Bronchial epithelial cell (primary cell): ENCODE data around the gene CST9. TPM values are rescaled to one million over a fixed set of nuclear protein-coding genes. Genes with fewer than 3 reads are reported as not detected.

ENCODE experiments used
- DNase-seq: peaks from one replicate; pipeline ENCODE4 v3.0.0-alpha.2; 2010; ENCODE audit warnings: low read depth
- FAIRE-seq: peaks from 2 replicates; lab custom pipeline; 2011; peaks lifted over from hg19 to GRCh38; lab: Jason Lieb, UNC
- H3K27me3 ChIP-seq: 2 replicates; pipeline ENCODE4 v1.5.1; 2011; ENCODE audit warnings: low read length; ENCODE audit not compliant: control insufficient read depth, insufficient read depth
- H3K36me3 ChIP-seq: 2 replicates; pipeline ENCODE4 v1.5.1; 2011; ENCODE audit warnings: low read length; ENCODE audit not compliant: control insufficient read depth, insufficient read depth
- H3K4me3 ChIP-seq: 2 replicates; pipeline ENCODE4 v1.5.1; 2011; ENCODE audit warnings: mild to moderate bottlenecking, low read depth, low read length, control low read depth
- CTCF ChIP-seq: IDR thresholded peaks from 2 replicates; pipeline ENCODE4 v1.5.1; 2011; ENCODE audit warnings: mild to moderate bottlenecking, moderate library complexity, low read length, control low read depth, inconsistent platforms; ENCODE audit not compliant: insufficient read depth, severe bottlenecking
- total RNA-seq: library from RNA; depleted of rRNA; stranded (reverse); fragments of >200 nt; gene quantifications from 2 replicates; pipeline ENCODE4 v1.2.1, GENCODE V29; 2014

The CST9 gene
- total RNA-seq, 1 donor from 2014 or later: not detected

- no peak overlapping the region for H3K4me3 ChIP-seq
- H3K36me3 ChIP-seq: no peaks in the 10 kb centered on the region
- no peak for TF ChIP-seq CTCF
- H3K27me3 ChIP-seq: no peaks in the 10 kb centered on the region
- DNase-seq (no peak), FAIRE-seq (no peak)
Observed at GRCh38 chr20:23614163-23614562, 8.4 kb upstream of the CST9 start.

GRCh38 chr20:23613676-23614075 lies 8.0 kb upstream of the CST9 start:
- no peak overlapping the region for H3K4me3 ChIP-seq
- DNase-seq (no peak), FAIRE-seq (no peak)
- no peak for TF ChIP-seq CTCF
- no peaks in the 10 kb centered on the region for H3K36me3 ChIP-seq
- H3K27me3 ChIP-seq: no peaks in the 10 kb centered on the region

GRCh38 chr20:23612396-23612795 lies 6.7 kb upstream of the CST9 start:
- no peaks in the 10 kb centered on the region for H3K36me3 ChIP-seq
- FAIRE-seq (no peak), DNase-seq (no peak)
- H3K27me3 ChIP-seq: no peaks in the 10 kb centered on the region
- TF ChIP-seq CTCF: no peak
- H3K4me3 ChIP-seq: no peak overlapping the region

- Histone ChIP-seq H3K36me3 (no peaks in the 10 kb centered on the region), H3K27me3 (no peaks in the 10 kb centered on the region), H3K4me3 (no peak overlapping the region)
- DNase-seq (no peak), FAIRE-seq (no peak)
- no peak for TF ChIP-seq CTCF
Observed at GRCh38 chr20:23609486-23610109, 3.9 kb upstream of the CST9 start.

GRCh38 chr20:23608251-23608846 lies 2.6 kb upstream of the CST9 start:
- no peak for DNase-seq
- no peak for FAIRE-seq
- no peaks in the 10 kb centered on the region for H3K36me3 ChIP-seq
- H3K27me3 ChIP-seq: no peaks in the 10 kb centered on the region
- TF ChIP-seq CTCF: no peak
- H3K4me3 ChIP-seq: no peak overlapping the region
